ENCODE measurements around the gene HS1BP3.
A peak's percentile ranks its signal among the peaks of the same experiment; 100 is the strongest.

Gene HS1BP3, protein sequence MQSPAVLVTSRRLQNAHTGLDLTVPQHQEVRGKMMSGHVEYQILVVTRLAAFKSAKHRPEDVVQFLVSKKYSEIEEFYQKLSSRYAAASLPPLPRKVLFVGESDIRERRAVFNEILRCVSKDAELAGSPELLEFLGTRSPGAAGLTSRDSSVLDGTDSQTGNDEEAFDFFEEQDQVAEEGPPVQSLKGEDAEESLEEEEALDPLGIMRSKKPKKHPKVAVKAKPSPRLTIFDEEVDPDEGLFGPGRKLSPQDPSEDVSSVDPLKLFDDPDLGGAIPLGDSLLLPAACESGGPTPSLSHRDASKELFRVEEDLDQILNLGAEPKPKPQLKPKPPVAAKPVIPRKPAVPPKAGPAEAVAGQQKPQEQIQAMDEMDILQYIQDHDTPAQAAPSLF

DNA sequence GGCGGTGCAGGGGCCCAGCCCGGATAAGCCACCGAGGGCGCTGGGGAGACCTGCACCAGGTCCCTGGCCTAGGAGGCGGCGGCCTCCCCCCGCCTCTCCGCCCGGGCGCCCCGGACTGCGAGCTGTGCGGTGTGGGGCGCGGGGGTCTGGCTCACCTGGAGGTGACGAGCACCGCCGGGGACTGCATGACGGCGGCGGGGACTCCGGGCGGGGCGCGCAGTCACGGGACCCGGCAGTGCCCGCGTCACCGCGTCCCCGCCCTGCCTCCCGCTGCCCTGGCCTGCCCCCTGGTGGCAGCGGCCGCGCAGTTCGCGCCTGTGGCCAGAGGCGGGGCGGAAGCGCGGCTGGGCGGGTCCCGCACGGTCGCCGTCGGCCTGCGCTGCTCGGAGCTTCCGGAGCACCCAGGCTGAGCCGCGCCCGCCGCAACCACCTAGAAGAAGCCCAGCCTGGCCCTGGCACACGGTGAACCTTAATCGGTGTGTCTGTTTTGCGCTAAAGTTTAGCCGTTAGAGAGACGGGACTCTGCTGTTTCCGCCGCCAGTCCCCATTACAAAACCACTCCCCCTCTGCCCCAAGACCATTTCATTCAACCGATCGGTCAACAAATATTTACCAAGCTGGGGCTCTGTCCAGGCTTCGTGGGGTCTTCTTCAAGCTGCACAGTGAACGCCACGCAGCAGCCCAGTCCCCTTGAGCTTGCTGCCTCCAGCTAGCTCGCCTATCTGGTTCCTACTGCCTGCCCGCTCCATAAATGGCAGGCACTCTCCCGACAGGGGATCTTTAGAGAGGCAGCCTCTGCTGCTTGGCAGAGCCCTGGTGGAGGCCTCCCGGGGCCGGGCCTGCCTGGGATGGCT, at the start of gene HS1BP3:
Gene HS1BP3 (minus strand): TSS at position 222 of the 854 bp plus-strand sequence. CDS start 35 bp downstream, at position 187.
- DNase-seq (ENCODE audit: low read depth in 2 of 2) = peak; percentile 73 to 82

GRCh38 chr2:20698916-20699613, 48.2 kb upstream of the HS1BP3 start:
- DNase-seq (ENCODE audit: low read depth in 2 of 2) = no peak

GRCh38 chr2:20697322-20697934, 46.5 kb upstream of the HS1BP3 start:
- DNase-seq (ENCODE audit: low read depth in 2 of 2) = no peak

DNA sequence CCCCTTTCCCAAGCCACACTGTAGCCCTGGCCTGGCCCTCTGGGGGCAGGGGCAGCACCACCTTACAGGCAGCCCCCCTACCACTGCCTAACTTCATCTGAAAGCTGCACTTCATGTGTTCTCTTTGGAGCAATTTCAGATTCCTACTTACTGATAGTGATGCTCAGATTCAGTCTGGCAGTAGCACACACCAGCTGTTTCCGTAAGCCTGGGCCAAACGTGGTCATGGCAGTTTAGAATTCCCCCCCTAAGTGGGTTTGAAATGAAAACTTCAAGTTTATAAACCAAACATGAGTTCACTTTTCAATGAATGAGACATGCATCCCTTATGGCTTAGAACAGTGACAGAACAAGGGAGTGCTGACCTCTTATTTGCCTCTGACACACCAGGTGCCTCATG, 45.5 kb upstream of the HS1BP3 start:
- DNase-seq (ENCODE audit: low read depth in 2 of 2) = no peak

GRCh38 chr2:20693317-20693716, 42.4 kb upstream of the HS1BP3 start:
- DNase-seq (ENCODE audit: low read depth in 2 of 2) = no peak

- no peak for DNase-seq (ENCODE audit: low read depth in 2 of 2)
Observed at GRCh38 chr2:20692081-20692480, 41.2 kb upstream of the HS1BP3 start.

DNA sequence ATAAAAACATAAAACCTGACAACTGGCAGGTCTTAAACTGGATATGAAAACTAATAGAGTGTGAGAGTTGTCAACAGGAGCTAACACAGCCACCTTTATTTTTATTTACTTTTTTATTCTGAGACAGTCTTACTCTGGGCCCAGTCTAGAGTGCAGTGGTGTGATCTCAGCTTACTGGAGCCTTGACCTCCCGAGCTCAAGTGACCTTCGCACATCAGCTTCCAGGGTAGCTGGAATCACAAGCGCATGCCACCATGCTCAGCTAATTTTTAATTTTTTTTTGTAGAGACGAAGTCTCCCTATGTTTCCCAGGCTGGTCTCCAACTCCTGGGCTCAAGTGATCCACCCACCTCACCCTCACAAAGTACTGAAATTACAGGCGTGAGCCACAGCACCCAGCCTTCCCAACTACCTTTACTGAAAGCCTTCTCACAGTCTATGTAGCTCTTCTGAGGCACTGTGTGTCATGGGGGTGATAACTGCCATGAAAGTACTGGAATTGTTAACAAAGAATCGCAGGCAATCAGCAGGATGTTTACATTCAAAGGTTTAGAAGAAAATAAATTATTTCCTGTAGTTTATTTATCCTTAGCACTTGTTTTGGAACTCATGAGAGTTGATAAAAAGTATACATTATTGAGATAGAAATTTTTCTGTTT, 40.3 kb upstream of the HS1BP3 start:
- DNase-seq (ENCODE audit: low read depth in 2 of 2) = no peak

GRCh38 chr2:20689428-20690264, 38.7 kb upstream of the HS1BP3 start:
- DNase-seq (ENCODE audit: low read depth in 2 of 2) = no peak

- no peak for DNase-seq (ENCODE audit: low read depth in 2 of 2)
Observed at GRCh38 chr2:20687260-20687832, 36.4 kb upstream of the HS1BP3 start.

- DNase-seq (ENCODE audit: low read depth in 2 of 2) = no peak
Observed at GRCh38 chr2:20684581-20685063, 33.7 kb upstream of the HS1BP3 start.

DNA sequence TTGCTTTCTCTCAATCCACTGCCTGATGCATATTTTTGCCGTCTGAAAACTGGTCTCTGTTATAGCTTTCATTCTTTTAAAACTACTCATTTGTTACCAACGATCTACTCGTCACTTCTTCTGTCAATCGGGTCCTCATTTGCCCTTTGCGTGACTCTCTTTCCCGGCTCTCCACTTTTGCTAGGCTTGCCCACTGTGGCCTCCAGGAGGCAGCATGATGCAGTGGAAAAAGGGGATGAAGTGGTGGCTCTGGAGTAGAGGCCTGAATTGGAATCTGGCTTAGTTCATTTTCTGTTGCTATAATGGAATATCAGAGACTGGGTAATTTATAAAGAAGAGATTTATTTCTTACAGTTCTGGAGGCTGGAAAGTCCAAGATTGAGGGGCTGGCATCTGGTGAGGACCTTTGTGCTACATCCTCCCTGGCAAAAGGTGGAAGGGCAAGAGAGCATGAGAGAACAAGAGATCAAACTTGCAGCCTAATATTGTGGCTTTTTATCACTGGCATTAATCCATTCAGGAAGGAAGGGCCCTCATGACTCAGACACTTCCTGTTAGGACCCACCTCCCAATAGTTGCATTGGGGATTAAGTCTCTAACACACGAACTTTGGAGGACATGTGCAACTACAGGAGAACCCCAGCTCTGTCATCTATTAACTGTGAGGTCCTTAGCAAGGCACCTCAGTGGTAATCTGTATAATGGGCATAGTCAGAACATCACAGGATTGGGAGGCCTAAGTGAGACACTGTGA, 31.4 kb upstream of the HS1BP3 start:
- no peak for DNase-seq (ENCODE audit: low read depth in 2 of 2)

- DNase-seq (ENCODE audit: low read depth in 2 of 2) = no peak
Observed at GRCh38 chr2:20680744-20681375, 30.0 kb upstream of the HS1BP3 start.

- no peak for DNase-seq (ENCODE audit: low read depth in 2 of 2)
Observed at GRCh38 chr2:20678780-20679179, 27.9 kb upstream of the HS1BP3 start.

- no peak for DNase-seq (ENCODE audit: low read depth in 2 of 2)
Observed at GRCh38 chr2:20678086-20678395, 27.1 kb upstream of the HS1BP3 start.

- DNase-seq (ENCODE audit: low read depth in 2 of 2) = no peak
Observed at GRCh38 chr2:20677301-20678085, 26.6 kb upstream of the HS1BP3 start.

- DNase-seq (ENCODE audit: low read depth in 2 of 2) = no peak
Observed at GRCh38 chr2:20676353-20677215, 25.7 kb upstream of the HS1BP3 start.

All from stimulated activated CD4-positive, alpha-beta T cell treated with anti-CD3 and anti-CD28 coated beads, Interleukin-1b, Interleukin-23, amount 100 ng/mL, for 1 hour (primary cell).